Measurements from ENCODE around the gene CMTM5.

Gene CMTM5

GRCh38 chr14:23370221-23370620 lies 6.6 kb upstream of the CMTM5 start:
- no peak for TF ChIP-seq CTCF (IDR thresholded peaks at IDR 0.05; ENCODE audit: low read depth, low read length, missing control alignments)
- no peak overlapping the region for H3K4me3 ChIP-seq (replicated peaks; ENCODE audit: low read depth, low read length)
- no peak for DNase-seq (ENCODE audit: extremely low read depth, low read depth)

- no peak for DNase-seq (ENCODE audit: extremely low read depth, low read depth)
- TF ChIP-seq CTCF (IDR thresholded peaks at IDR 0.05; ENCODE audit: low read depth, low read length, missing control alignments): no peak
- H3K4me3 ChIP-seq (replicated peaks; ENCODE audit: low read depth, low read length): no peak overlapping the region
Observed at GRCh38 chr14:23371865-23372264, 5.0 kb upstream of the CMTM5 start.

GRCh38 chr14:23372509-23372908 lies 4.3 kb upstream of the CMTM5 start, which contains the start of gene IL25:
Gene IL25, plus strand, starts transcription at chr14:23372809.
- no peak within 1 kb of the TSS for H3K4me3 ChIP-seq (replicated peaks; ENCODE audit: low read depth, low read length)
- no peak for DNase-seq (ENCODE audit: extremely low read depth, low read depth)
- TF ChIP-seq CTCF (IDR thresholded peaks at IDR 0.05; ENCODE audit: low read depth, low read length, missing control alignments): no peak

GRCh38 chr14:23373041-23373440 lies 3.8 kb upstream of the CMTM5 start:
- no peak overlapping the region for H3K4me3 ChIP-seq (replicated peaks; ENCODE audit: low read depth, low read length)
- TF ChIP-seq CTCF (IDR thresholded peaks at IDR 0.05; ENCODE audit: low read depth, low read length, missing control alignments): no peak

GRCh38 chr14:23375527-23376251 lies 1.2 kb upstream of the CMTM5 start:
- no peak for DNase-seq (ENCODE audit: extremely low read depth, low read depth)
- no peak overlapping the region for H3K4me3 ChIP-seq (replicated peaks; ENCODE audit: low read depth, low read length)
- TF ChIP-seq CTCF (IDR thresholded peaks at IDR 0.05; ENCODE audit: low read depth, low read length, missing control alignments): no peak

More at GRCh38 chr14:23373041-23373440, 3.8 kb upstream of the CMTM5 start:
- no peak for DNase-seq (ENCODE audit: extremely low read depth, low read depth)

GRCh38 chr14:23377198-23377550 lies 328 bp downstream of the CMTM5 start:
- no peak for TF ChIP-seq CTCF (IDR thresholded peaks at IDR 0.05; ENCODE audit: low read depth, low read length, missing control alignments)
- no peak for DNase-seq (ENCODE audit: extremely low read depth, low read depth)
- no peak overlapping the region for H3K4me3 ChIP-seq (replicated peaks; ENCODE audit: low read depth, low read length)

Measured in HFF-Myc (cell line).